Ramos (cell line): ENCODE results near the gene COL10A1.

Source experiments
- in situ Hi-C: fragments of 300-500 bp; cut with MboI; formaldehyde crosslinking; loops from one replicate; pipeline ENCODE4 v1.14.3; 2022; ENCODE audit warnings: low sequenced_read_pairs; ENCODE audit not compliant: unreplicated experiment

The COL10A1 gene

DNA sequence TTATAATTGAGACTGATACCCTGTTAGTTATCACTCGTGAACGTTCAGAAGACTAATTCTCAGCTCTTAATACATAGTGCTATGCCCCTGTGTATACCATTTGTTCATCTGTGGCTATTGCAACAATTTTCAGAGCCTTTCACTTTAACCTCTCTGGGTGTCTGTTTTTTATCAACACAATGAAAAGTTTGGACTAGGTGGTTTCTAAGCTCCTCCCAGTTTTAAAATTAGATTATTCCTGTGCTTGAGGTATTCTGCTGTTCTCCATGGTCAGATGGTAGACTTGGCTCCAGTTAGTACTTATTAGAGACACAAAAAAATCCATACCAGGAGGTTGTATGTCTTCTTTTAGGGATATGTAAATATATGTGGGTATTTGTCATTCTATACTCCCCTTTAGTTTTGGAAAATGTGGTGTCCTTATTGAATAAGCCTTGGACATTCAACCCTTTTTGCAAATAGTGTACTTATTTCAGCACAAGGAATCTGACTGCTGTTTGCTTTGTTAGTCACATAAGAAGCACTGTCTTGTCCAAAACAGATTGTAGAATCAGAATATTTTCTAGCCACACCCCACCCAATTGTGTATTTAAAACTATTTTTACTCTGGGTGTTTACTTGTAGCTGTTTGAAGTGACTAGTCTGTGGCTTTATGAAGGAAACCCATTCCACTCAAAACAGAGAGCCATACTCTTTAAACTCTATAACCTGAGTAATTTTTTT, 2.0 kb upstream of the COL10A1 start:
- in situ Hi-C loops, result no loop called here

DNA sequence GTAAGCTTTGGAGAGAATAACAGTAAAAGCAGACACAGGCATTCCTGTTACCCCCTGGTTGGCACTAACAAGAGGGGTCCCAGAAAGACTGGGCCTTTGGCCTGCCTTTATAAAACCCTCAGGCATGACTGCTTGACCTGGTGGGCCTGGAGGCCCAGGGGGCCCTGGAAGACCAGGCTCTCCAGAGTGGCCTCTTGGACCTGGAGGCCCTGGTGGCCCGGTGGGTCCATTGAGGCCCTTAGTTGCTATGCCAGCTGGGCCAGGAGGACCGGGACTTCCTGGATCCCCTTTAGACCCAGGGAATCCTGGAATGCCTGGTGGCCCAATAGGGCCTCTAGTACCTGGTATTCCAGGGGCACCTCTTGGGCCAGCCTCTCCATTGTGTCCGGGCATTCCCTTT, 5.5 kb downstream of the COL10A1 start:
- in situ Hi-C loops, result no loop called here

DNA sequence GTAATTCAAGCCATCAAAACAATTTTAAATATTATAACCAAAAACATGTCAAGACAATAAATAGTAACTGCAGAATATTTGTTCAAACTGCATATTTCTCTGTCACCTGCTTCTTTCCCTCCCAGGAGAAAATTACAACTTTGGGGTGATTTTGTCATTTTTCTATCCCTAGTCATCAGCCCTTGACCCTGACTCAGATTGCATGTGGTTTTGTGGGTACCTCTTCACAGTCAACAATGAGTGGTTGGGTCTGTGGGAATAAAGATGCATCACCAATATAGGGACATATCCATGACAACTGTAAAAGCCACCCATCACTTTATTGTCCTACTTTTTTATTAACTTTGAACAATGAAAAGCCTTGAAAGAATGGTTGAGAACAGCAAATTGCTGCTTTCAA, 7.3 kb downstream of the COL10A1 start:
- in situ Hi-C loops, result no loop called here

DNA sequence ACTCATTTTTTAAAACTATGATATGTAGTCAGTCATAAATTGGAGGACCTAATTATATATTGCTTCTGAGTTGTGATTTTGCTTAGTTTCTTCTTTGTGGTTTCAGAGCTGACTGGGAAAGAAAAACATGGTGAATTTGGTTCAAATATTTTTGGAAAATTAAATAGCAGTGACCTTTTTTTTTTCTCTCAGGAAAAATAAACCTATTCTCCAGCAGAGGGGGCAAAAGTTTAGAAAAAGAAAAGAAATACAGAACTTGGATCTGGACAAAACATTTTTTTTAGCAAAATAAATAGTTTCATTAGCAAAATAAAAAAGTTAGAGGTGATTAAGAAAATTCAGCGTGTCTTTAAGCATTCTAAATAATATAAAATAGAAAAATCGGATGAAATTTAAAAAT, 10.2 kb downstream of the COL10A1 start:
- in situ Hi-C loops, result no loop called here

DNA sequence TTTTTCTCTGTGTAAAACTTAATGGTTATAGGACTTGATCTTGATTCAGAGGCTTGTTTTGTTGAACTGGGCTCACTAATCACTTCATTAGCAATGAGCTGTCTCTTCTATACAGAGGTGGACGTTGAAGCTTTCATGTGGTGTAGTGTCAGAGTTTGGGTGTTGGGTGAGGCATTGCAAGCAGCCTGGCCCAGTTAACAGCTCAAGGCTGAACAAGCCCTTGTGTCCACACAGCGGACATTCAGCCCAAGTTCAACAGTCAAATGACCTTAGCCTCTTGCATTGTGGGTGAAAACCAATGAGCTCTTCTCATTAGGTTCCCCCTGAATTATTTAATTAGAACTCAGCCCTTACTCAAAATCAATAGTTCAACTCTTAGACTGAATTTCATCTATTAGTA, 12.5 kb downstream of the COL10A1 start:
- in situ Hi-C loops, result no loop called here

DNA sequence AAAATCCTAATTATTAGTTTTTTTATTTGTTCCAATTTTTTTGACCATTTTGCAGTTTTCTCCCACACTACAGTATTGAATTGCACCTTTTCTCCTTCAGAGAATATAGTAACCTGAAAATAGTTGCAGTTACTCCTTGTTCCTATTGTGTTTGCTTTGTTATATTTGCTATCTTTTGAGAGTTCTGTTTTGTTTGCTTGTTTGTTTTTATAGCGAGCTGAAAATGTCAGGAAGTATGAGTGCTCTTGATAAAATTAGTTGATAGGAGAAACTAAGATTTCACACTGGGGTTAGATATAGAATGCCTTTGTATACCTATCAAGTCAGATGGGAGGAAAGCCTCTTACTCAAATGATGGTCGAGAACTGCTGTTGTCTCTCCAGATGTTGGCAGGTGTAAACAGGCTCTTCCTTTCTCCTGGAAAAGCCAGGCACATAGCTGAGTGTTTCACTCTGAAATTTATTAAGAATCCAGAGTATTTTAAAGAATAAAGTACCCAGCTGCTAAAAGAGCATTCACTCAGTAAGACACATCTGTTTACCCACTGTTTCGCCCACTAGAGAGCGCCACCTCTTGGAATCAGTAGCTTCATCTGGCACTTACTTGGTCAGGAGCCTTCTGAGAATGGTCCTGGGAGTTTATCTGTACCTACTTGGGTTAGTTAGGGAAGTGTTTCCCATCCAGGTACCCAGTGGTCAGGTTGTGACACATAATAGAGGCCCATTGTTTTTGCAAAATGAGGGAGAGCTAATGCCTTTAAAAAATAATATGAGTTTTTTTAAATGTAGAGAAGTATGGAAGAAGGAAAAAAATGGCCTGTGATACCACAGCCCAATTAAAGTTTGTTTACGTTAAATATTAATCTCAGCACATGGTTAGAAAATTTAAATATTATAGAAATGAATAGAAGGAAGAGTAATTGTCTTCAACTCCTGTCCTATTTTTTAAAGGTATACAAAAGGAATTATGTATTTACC, 14.1 kb downstream of the COL10A1 start:
- in situ Hi-C loops, result no loop called here

DNA sequence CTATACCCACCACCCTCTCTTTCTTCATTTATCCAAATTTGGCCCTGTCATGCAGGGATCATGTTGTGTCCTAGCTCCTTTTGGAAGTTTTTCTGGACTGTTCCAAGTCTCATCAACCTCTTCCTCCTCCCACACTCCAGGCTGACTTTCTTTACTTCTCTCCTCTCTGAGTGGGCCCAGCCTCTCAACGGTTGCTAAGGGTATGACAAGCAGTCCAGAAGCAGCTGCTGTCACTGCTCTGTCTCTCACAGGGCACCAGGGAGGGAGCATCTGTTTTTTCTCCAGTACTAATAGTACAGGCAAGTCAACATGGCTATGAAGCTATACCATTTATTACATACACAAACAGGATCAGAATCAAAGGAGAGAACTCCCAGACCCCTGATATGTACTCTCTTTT, 17.1 kb downstream of the COL10A1 start:
- in situ Hi-C loops, result no loop called here

DNA sequence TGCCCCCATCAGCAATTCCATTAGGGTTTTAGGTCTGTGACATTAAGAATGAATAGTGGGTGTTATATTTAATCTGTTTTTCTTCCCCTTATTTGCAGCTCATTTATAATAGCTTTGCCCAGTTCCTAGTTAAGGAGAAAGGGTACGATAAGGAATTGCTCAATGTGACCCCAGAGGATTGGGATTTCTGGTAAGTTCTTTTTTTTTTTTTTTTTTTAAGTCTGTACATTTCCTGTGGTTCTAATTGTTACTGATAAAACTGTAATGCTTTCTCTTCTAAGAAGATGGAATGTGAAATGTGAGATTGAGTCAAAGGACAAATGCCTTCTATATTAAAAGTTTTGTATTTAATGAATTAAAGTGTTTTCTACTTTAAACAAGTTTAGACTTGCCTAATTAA, 19.8 kb downstream of the COL10A1 start:
- in situ Hi-C loops, result no loop called here

DNA sequence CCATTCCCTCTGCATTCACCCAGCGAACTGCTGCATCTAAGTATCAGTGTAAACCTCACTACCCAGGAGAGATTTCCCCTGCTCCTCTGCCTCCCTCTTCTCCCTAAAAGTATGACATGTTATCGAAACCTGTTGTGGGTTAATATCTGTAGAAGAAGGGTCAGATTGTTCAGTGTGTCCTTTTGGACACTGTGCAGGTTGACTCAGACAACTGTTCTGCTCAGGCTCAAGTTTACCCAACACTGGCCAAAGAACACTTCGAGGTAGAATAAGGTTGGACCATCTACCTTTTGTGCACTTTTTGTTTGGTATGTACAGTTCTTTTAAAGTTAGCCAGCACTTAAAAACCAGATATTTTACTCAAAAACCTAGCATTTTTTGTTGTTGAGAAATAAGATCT, 20.7 kb downstream of the COL10A1 start:
- in situ Hi-C loops, result no loop called here

DNA sequence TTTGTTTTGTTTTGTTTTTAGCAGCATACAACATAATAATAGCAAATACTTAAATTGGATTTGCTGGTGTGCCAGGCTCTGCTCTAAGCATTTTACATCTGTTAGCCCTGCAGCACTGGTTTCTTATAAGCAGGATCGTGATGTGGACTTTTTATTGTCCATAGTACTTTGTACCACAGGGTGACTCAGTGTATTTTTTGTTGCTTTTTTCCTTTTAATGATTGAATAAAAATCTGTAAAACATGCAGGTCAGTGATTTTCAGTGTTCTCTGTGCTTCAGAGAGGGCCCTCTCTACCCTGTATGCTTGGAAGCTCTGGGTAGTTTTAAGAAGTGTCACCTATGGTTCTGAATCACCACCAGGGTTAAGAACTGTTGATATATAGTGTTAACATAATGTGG, 21.3 kb downstream of the COL10A1 start:
- in situ Hi-C loops, result no loop called here

DNA sequence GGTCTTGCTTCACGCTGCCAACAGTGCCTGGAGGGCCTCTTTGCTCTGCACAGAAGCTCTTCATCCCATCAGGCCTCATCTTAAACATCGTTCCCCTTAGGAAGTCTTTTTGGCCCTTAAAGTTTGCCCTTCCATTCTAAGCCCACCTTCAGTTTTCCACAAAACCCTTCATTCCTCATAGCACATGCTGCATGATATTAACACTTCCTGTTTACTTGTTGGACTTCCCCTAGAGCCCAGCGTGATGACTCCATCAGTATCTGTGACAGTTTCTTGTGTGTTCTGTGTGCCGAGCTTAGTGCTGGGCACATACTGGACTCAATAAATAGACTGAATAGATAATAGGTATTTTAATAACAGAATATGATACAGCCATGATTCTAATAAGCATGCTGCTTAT, 23.1 kb downstream of the COL10A1 start:
- in situ Hi-C loops, result no loop called here

DNA sequence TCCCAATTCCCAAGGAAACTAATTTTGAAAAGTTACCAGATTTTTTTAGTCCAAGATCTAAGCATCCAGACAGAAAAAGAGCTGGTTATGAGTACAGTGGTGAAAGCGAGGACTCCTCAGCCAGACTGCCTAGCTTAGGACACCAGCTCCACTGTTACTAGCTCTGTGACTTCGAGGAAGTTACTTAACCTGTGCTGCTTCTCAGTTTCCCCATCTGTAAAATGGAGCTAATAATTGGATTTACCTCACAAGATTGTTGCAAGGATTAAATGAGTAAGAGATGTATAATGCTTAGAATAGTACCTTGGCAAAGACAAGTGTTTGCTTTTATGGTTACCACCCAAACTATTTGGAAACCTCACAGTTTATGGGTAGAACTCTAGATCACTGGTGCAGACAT, 24.1 kb downstream of the COL10A1 start:
- in situ Hi-C loops, result no loop called here

DNA sequence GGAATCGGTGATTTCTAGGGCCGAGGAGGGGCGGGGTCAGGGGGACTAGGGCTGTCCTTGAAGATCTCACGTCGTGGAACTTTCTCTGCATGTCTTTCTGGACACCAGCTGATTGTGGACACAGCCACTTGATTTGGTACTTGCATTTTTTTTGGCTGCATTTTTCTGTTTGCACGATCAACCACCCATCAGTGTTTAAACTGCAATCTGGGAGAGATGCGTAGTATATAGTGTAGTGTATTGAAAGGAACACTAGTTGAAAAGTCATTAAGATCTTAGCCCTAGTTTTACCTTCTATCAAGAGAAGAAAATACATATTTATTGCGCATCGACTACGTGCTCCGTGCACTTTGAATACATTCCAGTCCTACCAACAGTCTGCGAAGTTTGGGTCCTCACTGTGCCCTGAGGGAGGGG, 24.6 kb downstream of the COL10A1 start:
- in situ Hi-C loops, result no loop called here

DNA sequence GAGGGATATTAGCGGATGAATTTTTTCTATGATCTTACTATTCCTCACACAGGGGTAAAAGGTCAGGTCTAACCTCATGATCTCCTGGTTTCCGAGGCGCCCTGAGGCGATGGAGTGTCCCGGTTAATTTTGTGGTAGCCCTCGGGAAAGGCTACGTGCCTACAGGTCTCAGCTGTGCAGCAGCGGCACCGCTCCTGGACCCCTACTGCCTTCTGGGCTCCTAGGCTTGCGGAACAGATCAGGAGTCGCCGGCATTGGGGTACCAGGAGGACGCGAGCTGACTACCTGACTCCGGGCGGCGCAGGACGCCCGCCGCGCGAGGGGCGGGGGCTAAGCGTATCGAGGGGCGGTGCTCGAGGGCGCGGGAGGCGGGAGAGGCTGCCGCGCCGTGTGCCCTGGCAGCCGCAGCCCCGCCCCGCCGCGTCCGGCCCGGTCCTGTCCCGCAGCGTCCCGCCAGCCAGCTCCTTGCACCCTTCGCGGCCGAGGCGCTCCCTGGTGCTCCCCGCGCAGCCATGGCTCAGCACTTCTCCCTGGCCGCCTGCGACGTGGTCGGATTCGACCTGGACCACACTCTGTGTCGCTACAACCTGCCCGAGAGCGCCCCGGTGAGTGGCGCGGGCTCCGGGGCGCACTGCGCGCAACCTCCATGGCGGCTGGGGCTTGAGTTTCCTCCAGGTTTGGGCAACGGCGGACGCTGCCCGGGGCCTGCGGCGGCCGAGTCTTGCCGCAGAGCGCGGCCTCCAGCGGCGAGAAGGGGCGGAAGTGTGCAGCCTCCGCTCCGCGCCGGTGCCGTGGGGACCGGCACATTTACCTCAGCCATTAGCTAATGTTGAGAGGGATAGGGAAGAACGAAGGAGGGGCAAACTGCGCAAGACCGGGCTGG, 25.3 kb downstream of the COL10A1 start, which contains the start of gene NT5DC1:
TSS of gene NT5DC1 (plus strand) at position 435 of the 883 bp plus-strand sequence. CDS start at position 513, 78 bp downstream.
- in situ Hi-C loops, result no loop called here

DNA sequence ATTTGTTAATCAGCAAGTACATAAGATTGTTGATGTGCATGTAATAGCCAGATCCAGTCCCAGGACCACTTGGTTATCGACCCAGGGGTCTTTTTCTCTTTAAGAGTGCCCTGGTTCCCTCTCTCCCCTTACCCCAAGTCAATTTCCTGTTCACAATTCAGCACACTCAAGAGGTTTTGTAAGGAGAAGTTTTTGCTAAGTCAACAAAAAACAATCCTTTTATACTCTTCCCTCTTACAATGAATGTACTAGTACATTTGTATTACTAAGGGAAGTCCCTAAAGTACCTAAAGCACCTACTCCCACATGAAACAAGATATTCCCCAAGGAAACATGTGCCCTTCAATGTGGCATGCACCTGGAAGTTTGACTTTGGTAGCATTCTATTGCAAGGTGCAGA, 26.9 kb downstream of the COL10A1 start:
- in situ Hi-C loops, result loop anchor here (10.0 kb wide), 1 partner anchor 84 kb away; no protein-coding TSS in a partner anchor

DNA sequence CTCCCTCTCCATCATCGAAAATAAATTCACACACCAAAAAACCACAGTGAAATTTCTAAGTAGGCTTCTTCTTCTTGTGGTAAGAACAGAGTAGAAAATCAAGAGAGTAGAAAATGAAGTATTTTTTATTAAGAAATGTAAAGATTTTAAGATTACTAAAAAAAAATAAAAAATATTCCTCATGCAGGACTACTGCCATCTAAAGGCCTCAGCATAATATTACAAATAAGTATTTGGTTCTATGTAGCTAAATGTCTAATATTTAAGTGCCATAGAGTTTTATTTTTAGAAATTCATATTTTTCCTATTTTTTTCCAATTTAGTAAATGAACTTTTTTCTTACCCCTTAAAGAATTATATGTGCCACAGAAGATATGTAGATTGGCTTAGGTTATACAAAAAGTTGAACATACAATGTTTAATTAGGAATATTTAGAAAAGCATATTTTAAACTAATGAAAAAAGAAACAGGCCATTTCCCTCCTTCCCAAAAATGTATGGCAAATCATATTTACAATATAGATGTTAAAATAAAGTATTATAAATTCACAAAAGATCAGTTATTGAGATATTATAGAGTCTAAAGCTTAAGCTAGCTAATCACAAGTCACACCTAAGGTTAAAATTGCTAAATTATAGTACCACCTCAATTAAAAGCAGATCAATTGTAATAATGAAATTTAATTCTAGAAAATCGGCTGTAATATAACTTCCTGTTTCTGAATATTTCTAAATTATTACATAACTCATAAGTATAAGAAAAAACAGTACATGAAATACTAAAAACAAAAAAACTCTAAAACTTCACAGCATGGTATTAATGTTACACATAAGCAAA, 28.7 kb downstream of the COL10A1 start:
- in situ Hi-C loops, result loop anchor here (10.0 kb wide), 1 partner anchor 82 kb away; no protein-coding TSS in a partner anchor

DNA sequence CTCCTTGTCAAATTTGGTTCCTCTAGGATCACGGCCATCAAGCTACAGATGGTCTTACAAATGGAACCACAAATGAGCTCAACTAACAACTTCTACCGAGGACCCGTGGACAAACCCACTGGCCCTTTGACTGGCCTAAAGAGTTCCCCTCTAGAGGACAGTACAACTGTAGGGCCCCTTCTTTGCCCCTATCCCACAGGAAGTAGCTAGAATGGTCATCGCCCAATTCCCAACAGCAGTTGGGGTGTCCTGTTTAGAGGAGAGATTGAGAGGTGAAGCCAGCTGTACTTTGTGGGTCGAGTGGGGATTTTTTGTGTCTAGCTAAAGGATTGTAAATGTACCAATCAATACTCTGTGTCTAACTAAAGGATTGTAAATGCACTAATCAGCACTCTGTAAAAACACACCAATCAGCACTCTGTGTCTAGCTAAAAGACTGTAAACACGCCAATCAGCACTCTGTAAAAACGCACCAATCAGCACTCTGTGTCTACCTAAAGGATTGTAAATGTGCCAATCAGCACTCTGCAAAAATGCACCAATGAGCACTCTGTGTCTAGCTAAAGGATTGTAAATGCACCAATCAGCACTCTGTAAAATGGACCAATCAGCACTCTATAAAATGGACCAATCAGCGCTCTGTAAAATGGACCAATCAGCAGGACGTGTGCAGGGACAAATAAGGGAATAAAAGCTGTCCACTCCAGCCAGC, 29.7 kb downstream of the COL10A1 start:
- in situ Hi-C loops, result loop anchor here (10.0 kb wide), 1 partner anchor 81 kb away; no protein-coding TSS in a partner anchor

DNA sequence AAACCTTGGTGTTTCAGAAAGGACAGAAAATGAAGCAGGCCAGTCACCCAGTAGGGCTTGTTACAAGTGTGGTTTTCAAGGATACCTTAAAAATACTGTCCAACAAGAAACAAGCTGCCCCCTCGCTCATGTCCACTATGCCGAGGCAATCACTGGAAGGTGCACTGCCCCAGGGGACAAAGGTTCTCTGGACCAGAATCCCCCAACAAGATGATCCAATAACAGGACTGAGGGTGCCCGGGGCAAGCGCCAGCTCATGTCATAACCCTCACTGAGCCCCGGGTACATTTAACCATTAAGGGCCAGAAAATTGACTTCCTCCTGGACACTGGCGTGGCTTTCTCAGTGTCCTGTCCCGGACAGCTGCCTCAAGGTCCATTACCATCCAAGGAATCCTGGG, 31.9 kb downstream of the COL10A1 start:
- in situ Hi-C loops, result loop anchor here (10.0 kb wide), 1 partner anchor 79 kb away; no protein-coding TSS in a partner anchor
